Measurements from ENCODE around the gene RBM28.

DNA sequence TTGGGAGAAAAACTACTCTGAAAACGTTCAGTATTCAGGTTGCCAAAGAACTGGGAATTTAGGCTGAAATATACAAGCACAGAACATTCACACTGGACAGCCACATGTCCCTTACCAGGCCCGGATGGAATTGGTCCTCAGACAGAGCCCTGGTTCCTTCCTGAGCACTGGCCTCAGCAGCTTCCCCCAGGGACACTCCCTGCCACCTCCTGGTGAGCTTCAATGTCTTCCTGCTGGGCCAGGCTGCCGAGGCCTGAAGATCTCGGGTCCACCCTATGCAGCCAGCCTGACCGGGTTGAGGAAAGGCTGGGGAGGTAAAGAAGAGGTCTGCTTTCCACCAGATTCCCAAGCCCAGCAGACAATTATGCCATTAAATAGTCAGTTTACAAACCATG lies 77.8 kb downstream of the RBM28 start:
- peak in 1 of 3 donors; percentile 34 for TF ChIP-seq POLR2AphosphoS5 (IDR thresholded peaks at IDR 0.05)
- TF ChIP-seq, protein P1, sequence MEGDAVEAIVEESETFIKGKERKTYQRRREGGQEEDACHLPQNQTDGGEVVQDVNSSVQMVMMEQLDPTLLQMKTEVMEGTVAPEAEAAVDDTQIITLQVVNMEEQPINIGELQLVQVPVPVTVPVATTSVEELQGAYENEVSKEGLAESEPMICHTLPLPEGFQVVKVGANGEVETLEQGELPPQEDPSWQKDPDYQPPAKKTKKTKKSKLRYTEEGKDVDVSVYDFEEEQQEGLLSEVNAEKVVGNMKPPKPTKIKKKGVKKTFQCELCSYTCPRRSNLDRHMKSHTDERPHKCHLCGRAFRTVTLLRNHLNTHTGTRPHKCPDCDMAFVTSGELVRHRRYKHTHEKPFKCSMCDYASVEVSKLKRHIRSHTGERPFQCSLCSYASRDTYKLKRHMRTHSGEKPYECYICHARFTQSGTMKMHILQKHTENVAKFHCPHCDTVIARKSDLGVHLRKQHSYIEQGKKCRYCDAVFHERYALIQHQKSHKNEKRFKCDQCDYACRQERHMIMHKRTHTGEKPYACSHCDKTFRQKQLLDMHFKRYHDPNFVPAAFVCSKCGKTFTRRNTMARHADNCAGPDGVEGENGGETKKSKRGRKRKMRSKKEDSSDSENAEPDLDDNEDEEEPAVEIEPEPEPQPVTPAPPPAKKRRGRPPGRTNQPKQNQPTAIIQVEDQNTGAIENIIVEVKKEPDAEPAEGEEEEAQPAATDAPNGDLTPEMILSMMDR (IDR thresholded peaks at IDR 0.05 in 8 of 11, conservative IDR thresholded peaks at IDR 0.05 in 3 of 11), result no peak
